ENCODE results near the gene CCDC149. TPM values are rescaled to one million over a fixed set of nuclear protein-coding genes. Genes with fewer than 3 reads are reported as not detected.

The CCDC149 gene
- total and polyA plus RNA-seq, 8 donors: 14.3 to 25.3 (median 20.3) TPM

DNA sequence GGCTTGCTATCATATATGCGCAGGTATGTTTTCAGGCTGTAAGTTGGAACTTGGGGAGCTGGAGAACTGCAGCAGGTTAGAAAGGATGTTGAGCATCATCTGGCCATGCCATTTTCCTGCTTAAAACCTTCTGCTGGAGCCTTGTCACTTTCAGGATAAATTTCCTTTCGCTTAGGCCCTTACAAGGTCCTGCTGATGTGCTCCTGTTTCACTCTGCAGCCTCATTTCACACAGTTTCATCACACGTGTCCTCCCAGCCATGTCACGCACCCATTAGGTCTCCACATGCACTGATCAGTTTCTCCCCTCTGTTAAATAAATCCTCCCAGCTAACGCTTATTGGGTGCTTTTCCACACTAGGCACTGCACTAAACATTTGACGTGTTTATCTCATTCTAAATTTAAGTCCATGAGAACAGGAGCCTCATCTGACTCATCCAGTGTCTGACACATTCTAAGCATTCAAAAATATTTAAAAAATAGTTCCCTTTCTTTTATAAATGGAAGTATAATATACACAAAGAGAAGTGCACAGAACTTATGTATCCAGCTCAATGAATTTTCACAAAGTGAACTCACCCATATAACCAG, 102.9 kb downstream of the CCDC149 start:
- FAIRE-seq (no peak), DNase-seq (no peak), ATAC-seq (no peak)
- Histone ChIP-seq H3K9me3 (no peaks in the 10 kb centered on the region), H3K27ac (no peak overlapping the region), H3K4me3 (no peak overlapping the region), H3K4me1 (peaks cover 0 to 3% (median 0%) of the 10 kb centered on the region in 3 donors), H3K36me3 (peaks cover 0 to 11% (median 0%) of the 10 kb centered on the region in 3 donors), H3K27me3 (no peaks in the 10 kb centered on the region)
- WGBS, 2 donors: 95 to 100% methylated on average over 6 of the region's 6 CpGs
- TF ChIP-seq, protein P1, sequence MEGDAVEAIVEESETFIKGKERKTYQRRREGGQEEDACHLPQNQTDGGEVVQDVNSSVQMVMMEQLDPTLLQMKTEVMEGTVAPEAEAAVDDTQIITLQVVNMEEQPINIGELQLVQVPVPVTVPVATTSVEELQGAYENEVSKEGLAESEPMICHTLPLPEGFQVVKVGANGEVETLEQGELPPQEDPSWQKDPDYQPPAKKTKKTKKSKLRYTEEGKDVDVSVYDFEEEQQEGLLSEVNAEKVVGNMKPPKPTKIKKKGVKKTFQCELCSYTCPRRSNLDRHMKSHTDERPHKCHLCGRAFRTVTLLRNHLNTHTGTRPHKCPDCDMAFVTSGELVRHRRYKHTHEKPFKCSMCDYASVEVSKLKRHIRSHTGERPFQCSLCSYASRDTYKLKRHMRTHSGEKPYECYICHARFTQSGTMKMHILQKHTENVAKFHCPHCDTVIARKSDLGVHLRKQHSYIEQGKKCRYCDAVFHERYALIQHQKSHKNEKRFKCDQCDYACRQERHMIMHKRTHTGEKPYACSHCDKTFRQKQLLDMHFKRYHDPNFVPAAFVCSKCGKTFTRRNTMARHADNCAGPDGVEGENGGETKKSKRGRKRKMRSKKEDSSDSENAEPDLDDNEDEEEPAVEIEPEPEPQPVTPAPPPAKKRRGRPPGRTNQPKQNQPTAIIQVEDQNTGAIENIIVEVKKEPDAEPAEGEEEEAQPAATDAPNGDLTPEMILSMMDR (IDR thresholded peaks at IDR 0.05): no peak
- intact Hi-C loops (cut with DNase I): no loop called here

DNA sequence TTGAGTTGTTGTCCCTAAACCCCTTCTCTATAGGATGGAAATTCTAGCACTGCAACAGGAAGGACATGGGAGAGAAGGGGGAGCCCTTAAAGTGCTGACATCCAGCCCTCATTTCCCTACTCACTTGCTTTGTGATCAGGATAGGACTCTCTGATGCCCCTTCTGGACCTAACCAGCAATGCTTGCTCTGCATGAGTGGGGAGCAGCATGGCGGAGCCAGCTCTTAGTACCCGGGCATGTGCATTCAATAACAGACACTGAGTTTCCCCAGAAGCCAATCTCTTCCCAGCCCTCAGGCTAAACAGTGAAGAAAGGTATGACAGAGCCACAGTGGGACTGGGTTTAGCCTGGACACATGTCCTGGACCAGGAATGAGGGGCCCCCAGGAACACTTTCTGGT, 103.5 kb downstream of the CCDC149 start:
- FAIRE-seq: no peak
- 92 to 100% methylated on average over 2 of the region's 2 CpGs for WGBS, 2 donors

DNA sequence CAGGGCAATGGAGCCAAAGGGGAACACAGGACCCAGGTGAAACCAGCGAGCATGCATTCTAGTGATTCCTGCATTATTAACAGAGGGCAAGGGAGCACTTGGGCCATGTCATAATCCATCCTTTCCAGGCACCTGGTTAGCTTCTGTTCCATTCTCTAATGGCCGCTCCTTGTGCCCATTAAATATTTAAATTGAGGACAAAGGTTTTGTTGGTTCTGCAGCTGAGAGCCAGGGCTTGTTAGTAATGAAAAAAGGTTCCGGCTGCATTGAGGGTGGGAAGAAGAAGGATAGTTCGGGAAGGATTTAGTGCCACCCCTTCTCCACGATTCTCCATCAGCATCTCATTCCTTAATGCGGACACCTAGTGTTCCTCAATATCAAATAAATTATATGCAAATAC, 103.9 kb downstream of the CCDC149 start:
- Histone ChIP-seq H3K36me3 (peaks cover 0 to 11% (median 0%) of the 10 kb centered on the region in 3 donors), H3K4me3 (no peak overlapping the region), H3K9me3 (no peaks in the 10 kb centered on the region), H3K27ac (no peak overlapping the region), H3K27me3 (no peaks in the 10 kb centered on the region), H3K4me1 (peaks cover 0 to 3% (median 0%) of the 10 kb centered on the region in 3 donors)
- intact Hi-C loops (cut with DNase I): no loop called here
- DNase-seq: no peak
- FAIRE-seq: no peak
- ATAC-seq: no peak
- TF ChIP-seq, protein P1 (IDR thresholded peaks at IDR 0.05): no peak
- WGBS, 2 donors: 96 to 98% methylated on average over 6 of the region's 6 CpGs

More for the DNA sequence above, 103.5 kb downstream of the CCDC149 start:
- H3K36me3 ChIP-seq: peaks cover 0 to 11% (median 0%) of the 10 kb centered on the region in 3 donors
- ATAC-seq (no peak), DNase-seq (no peak)
- H3K4me1 ChIP-seq: peaks cover 0 to 3% (median 0%) of the 10 kb centered on the region in 3 donors
- no peak overlapping the region for H3K4me3 ChIP-seq
- H3K9me3 ChIP-seq: no peaks in the 10 kb centered on the region
- intact Hi-C loops (cut with DNase I): no loop called here
- no peak overlapping the region for H3K27ac ChIP-seq
- TF ChIP-seq, protein P1 (IDR thresholded peaks at IDR 0.05): no peak
- H3K27me3 ChIP-seq: no peaks in the 10 kb centered on the region

DNA sequence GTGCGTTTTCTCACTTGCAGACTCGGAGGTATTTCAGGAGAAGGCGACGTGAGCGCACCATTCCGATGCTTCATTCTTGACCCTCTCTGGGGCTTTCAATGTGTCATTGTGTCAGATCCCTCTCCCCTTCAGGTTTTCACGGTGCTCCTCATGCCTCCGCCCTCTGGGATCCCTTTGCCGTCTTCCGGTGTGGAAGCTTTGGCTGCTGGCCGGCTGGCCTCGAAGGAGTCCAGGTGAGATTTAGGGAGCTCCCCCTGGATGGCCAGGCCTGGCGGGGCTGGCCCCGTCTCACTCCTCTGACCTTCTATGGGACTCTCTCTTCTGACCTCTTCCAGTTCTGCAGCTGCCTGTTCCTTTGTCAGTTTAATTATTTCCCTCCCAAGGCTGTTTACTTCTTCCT, 104.6 kb downstream of the CCDC149 start:
- H3K4me3 ChIP-seq: no peak overlapping the region
- 93 to 95% methylated on average over 14 of the region's 14 CpGs for WGBS, 2 donors
- TF ChIP-seq, protein P1 (IDR thresholded peaks at IDR 0.05): no peak
- ATAC-seq (no peak), FAIRE-seq (no peak), DNase-seq (no peak)
- intact Hi-C loops (cut with DNase I): no loop called here
- H3K4me1 ChIP-seq: peaks cover 0 to 3% (median 0%) of the 10 kb centered on the region in 3 donors
- H3K36me3 ChIP-seq: peaks cover 0 to 11% (median 0%) of the 10 kb centered on the region in 3 donors
- no peak overlapping the region for H3K27ac ChIP-seq
- no peaks in the 10 kb centered on the region for H3K9me3 ChIP-seq
- H3K27me3 ChIP-seq: no peaks in the 10 kb centered on the region

DNA sequence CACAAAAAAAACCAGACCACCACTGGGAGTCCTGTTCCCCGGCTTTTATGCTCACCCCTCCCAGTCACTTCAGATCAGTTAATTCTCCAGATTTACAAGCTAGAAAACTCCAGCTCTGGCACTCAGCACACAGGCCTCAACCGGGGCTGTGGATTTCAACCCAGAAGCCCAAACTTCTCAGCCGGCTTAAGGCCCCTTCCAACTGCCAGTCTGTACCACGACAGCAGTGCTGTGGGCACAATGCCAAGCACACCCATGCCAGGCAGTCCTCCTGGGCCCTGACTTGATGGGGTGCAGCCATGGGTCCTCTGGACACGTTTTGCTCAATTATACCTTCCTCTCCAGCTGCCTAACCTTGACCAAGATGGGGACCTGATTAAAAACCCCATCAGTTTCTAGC, 105.2 kb downstream of the CCDC149 start:
- peak in 1 of 6 donors; percentile 40 for DNase-seq
- H3K4me1 ChIP-seq: peaks cover 0 to 3% (median 0%) of the 10 kb centered on the region in 3 donors
- no peak for FAIRE-seq
- intact Hi-C loops (cut with DNase I): no loop called here
- peaks cover 0 to 11% (median 0%) of the 10 kb centered on the region in 3 donors for H3K36me3 ChIP-seq
- no peaks in the 10 kb centered on the region for H3K27me3 ChIP-seq
- ATAC-seq: no peak
- no peak overlapping the region for H3K4me3 ChIP-seq
- H3K9me3 ChIP-seq: no peaks in the 10 kb centered on the region
- TF ChIP-seq, protein P1 (IDR thresholded peaks at IDR 0.05): no peak
- H3K27ac ChIP-seq: no peak overlapping the region
- 66 to 75% methylated on average over 5 of the region's 5 CpGs for WGBS, 2 donors

Measured in pancreas (tissue), 10 donors.